ENCODE data around the gene PARVG.

GRCh38 chr22:44244265-44244822 lies 63.6 kb downstream of the PARVG start:
- no peak for TF ChIP-seq BHLHE40 (IDR thresholded peaks at IDR 0.05; ENCODE audit: borderline replicate concordance)
- TF ChIP-seq FOXK2 (IDR thresholded peaks at IDR 0.05), result no peak
- TF ChIP-seq ELF4 (IDR thresholded peaks at IDR 0.05), result no peak
- no peak for TF ChIP-seq ZNF384 (IDR thresholded peaks at IDR 0.05)
- no peak for TF ChIP-seq SP1 (IDR thresholded peaks at IDR 0.05)
- TF ChIP-seq, protein P1, sequence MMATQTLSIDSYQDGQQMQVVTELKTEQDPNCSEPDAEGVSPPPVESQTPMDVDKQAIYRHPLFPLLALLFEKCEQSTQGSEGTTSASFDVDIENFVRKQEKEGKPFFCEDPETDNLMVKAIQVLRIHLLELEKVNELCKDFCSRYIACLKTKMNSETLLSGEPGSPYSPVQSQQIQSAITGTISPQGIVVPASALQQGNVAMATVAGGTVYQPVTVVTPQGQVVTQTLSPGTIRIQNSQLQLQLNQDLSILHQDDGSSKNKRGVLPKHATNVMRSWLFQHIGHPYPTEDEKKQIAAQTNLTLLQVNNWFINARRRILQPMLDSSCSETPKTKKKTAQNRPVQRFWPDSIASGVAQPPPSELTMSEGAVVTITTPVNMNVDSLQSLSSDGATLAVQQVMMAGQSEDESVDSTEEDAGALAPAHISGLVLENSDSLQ (IDR thresholded peaks at IDR 0.05), result no peak

Data from HEK293T (cell line).